Loucy (cell line): ENCODE data around the gene RBM33.

ENCODE experiments used
- CTCF ChIP-seq: fragments of 200-600 bp; sonication (generic); conservative IDR thresholded peaks from 2 replicates; pipeline ENCODE4 v1.5.1; 2014; ENCODE audit warnings: mild to moderate bottlenecking, antibody characterized with exemption, low read length
- EZH2phosphoT487 ChIP-seq: fragments of 200-600 bp; IDR thresholded peaks from 2 replicates; pipeline ENCODE4 v1.6.1; 2018; ENCODE audit warnings: antibody characterized with exemption, mild to moderate bottlenecking, moderate library complexity, borderline replicate concordance

GRCh38 chr7:155610633-155611193, 33.7 kb upstream of the RBM33 start:
- TF ChIP-seq CTCF (no peak), EZH2phosphoT487 (no peak)
